Endothelial cell of umbilical vein (primary cell): ENCODE data around the gene FRY. TPM values are rescaled to one million over a fixed set of nuclear protein-coding genes. Genes with fewer than 3 reads are reported as not detected.

Experiments
- BruUV-seq: library from RNA; stranded (reverse); fragments of 400-500 nt; replicated peaks from 2 replicates; lab custom pipeline; 2021; lab: Mats Ljungman, UMichigan
- CTCF ChIA-PET: fragments of 300-600, 350-600 bp; sonication (Branson Sonifier 250); formaldehyde crosslinking; loops from one replicate; lab custom pipeline; 2021; ENCODE audit warnings: antibody characterized with exemption, inconsistent platforms; lab: Charles Lee
- POLR2A ChIA-PET: fragments of 300-600, 350-600 bp; sonication (Branson Sonifier 250); formaldehyde crosslinking; loops from one replicate; lab custom pipeline; 2021; ENCODE audit warnings: antibody characterized with exemption, inconsistent platforms; lab: Charles Lee
- DNase-seq: peaks from one replicate; pipeline ENCODE4 v3.0.0-alpha.2; 2011; ENCODE audit warnings: low read depth, low spot score
- FAIRE-seq: peaks from 2 replicates; lab custom pipeline; 2011; peaks lifted over from hg19 to GRCh38; lab: Jason Lieb, UNC
- H2AFZ ChIP-seq: 2 replicates; pipeline ENCODE4 v1.6.0; 2012; ENCODE audit warnings: low read depth, low read length, control low read depth, inconsistent platforms
- H3K27ac ChIP-seq: 2 replicates; pipeline ENCODE4 v1.5.1; 2011; ENCODE audit warnings: low read depth, mild to moderate bottlenecking, control low read depth, low read length, moderate library complexity; ENCODE audit not compliant: insufficient read depth
- H3K27me3 ChIP-seq, 2 experiments: 2 replicates each; pipeline versions ENCODE4 v1.6.0 to v1.6.1; 2011; ENCODE audit warnings: low read length in 2 of 2, mixed read lengths in 1 of 2; ENCODE audit not compliant: control insufficient read depth in 2 of 2, insufficient read depth in 2 of 2
- H3K36me3 ChIP-seq, 2 experiments: 2 replicates in 1 of 2; 3 replicates in 1 of 2; pipeline ENCODE4 v1.5.1; 2011; ENCODE audit warnings: low read length in 2 of 2, mild to moderate bottlenecking in 1 of 2, moderate library complexity in 1 of 2; ENCODE audit not compliant: control insufficient read depth in 2 of 2, insufficient read depth in 2 of 2; ENCODE audit errors: extremely low read depth in 1 of 2
- H3K4me1 ChIP-seq: 3 replicates; pipeline ENCODE4 v1.5.1; 2011; ENCODE audit warnings: mild to moderate bottlenecking, low read length; ENCODE audit not compliant: control insufficient read depth, insufficient read depth; ENCODE audit errors: extremely low read depth
- H3K4me2 ChIP-seq: 2 replicates; pipeline ENCODE4 v1.6.1; 2011; ENCODE audit warnings: low read length, control low read depth, mixed read lengths; ENCODE audit not compliant: insufficient read depth
- H3K4me3 ChIP-seq, 3 experiments: fragments of 200-600 bp in 1 of 3; sonication (generic), shearing (Covaris generic) in 1 of 3; replicated peaks in 1 of 3; 2 replicates each; pipeline ENCODE4 v1.5.1; 2011 to 2016; ENCODE audit warnings: control low read depth in 3 of 3, low read length in 3 of 3, mild to moderate bottlenecking in 2 of 3, inconsistent platforms in 1 of 3, low read depth in 1 of 3, moderate library complexity in 1 of 3; ENCODE audit not compliant: insufficient read depth in 1 of 3
- H3K79me2 ChIP-seq: 2 replicates; pipeline ENCODE4 v1.6.0; 2012; ENCODE audit warnings: low read length, inconsistent platforms; ENCODE audit not compliant: control insufficient read depth, insufficient read depth
- H3K9ac ChIP-seq: replicated peaks from 2 replicates; pipeline ENCODE3; 2011; ENCODE audit warnings: low read length, control low read depth; ENCODE audit not compliant: insufficient read depth; ENCODE audit errors: extremely low read depth
- H3K9me1 ChIP-seq: replicated peaks from 3 replicates; pipeline ENCODE4 v1.6.0; 2011; ENCODE audit warnings: mild to moderate bottlenecking, low read length; ENCODE audit not compliant: control insufficient read depth, insufficient read depth; ENCODE audit errors: extremely low read depth
- H3K9me3 ChIP-seq: replicated peaks from 2 replicates; pipeline ENCODE4 v1.5.1; 2012; ENCODE audit warnings: low read length, inconsistent platforms; ENCODE audit not compliant: control insufficient read depth, insufficient read depth
- H4K20me1 ChIP-seq: replicated peaks from 2 replicates; pipeline ENCODE3; 2011; ENCODE audit warnings: mild to moderate bottlenecking, low read length; ENCODE audit not compliant: control insufficient read depth, insufficient read depth; ENCODE audit errors: extremely low read depth
- EZH2 ChIP-seq: IDR thresholded peaks from 2 replicates; pipeline ENCODE4 v1.6.1; 2012; ENCODE audit warnings: borderline replicate concordance, low read depth, mild to moderate bottlenecking, moderate library complexity, low read length, inconsistent platforms; ENCODE audit not compliant: severe bottlenecking
- FOS ChIP-seq: IDR thresholded peaks from 2 replicates; pipeline ENCODE4 v1.6.1; 2011; ENCODE audit warnings: mild to moderate bottlenecking, low read length, moderate library complexity, borderline replicate concordance; ENCODE audit not compliant: insufficient read depth
- GATA2 ChIP-seq: IDR thresholded peaks from 2 replicates; pipeline ENCODE4 v1.7.0; 2011; ENCODE audit warnings: low read depth, mild to moderate bottlenecking, moderate library complexity, mixed read lengths, low read length; ENCODE audit not compliant: insufficient read length, insufficient read depth
- JUN ChIP-seq: IDR thresholded peaks from 2 replicates; pipeline ENCODE4 v1.6.1; 2011; ENCODE audit warnings: borderline replicate concordance, low read depth; ENCODE audit not compliant: insufficient read length, insufficient read depth
- MYC ChIP-seq: IDR thresholded peaks from one replicate; pipeline ENCODE4 v1.6.1; 2011; ENCODE audit warnings: mild to moderate bottlenecking, low read depth, low read length
- POLR2A ChIP-seq: IDR thresholded peaks from 2 replicates; pipeline ENCODE4 v1.6.1; 2012; ENCODE audit warnings: low read depth, mild to moderate bottlenecking, control low read depth, low read length
- POLR2AphosphoS5 ChIP-seq: IDR thresholded peaks from 2 replicates; pipeline ENCODE4 v1.6.1; 2012; ENCODE audit warnings: low read depth, mild to moderate bottlenecking, control low read depth, low read length, moderate library complexity; ENCODE audit not compliant: insufficient read depth
- dilution Hi-C: fragments of 300-500 bp; cut with MboI; formaldehyde crosslinking; loops from one replicate; pipeline ENCODE4 v1.15.0; 2019; ENCODE audit warnings: low sequenced_read_pairs; ENCODE audit not compliant: extremely low pct_ligation_motif_present
- intact Hi-C: fragments of 100-400 bp; cut with micrococcal nuclease; formaldehyde crosslinking; loops from one replicate; pipeline ENCODE4 v1.10.0; 2022
- polyA plus RNA-seq, 4 experiments: library from polyadenylated mRNA; depleted of rRNA in 3 of 4; stranded (reverse) in 3 of 4; unstranded in 1 of 4; fragments of >200 nt; gene quantifications; 2 replicates each; pipeline versions ENCODE4 v1.2.1 to v1.2.3, GENCODE V29; 2011 to 2012; ENCODE audit warnings: missing spikeins in 1 of 4
- total RNA-seq: library from RNA; stranded (reverse); gene quantifications from 2 replicates; pipeline ENCODE4 v1.2.3, GENCODE V29; 2021
- TF ChIP-seq, protein P1 (sequence below): IDR thresholded peaks from 2 replicates; pipeline ENCODE4 v1.6.1; 2011; ENCODE audit not compliant: insufficient read depth, insufficient read length
- TF ChIP-seq, protein P2 (sequence below), 2 donors: IDR thresholded peaks; 1 replicate in 1 of 2; 2 replicates in 1 of 2; pipeline ENCODE4 v1.5.1; 2011; ENCODE audit warnings: low read length in 2 of 2, mild to moderate bottlenecking in 2 of 2, moderate library complexity in 2 of 2, control low read depth in 1 of 2, inconsistent platforms in 1 of 2, low read depth in 1 of 2; ENCODE audit not compliant: insufficient read depth in 1 of 2; ENCODE audit errors: extremely low read depth in 1 of 2

Gene FRY
- total and polyA plus RNA-seq, 2 donors (not counting 3 experiments of a cell fraction or from before 2014, with no cell fraction given), result 57.3 to 75.8 TPM

DNA sequence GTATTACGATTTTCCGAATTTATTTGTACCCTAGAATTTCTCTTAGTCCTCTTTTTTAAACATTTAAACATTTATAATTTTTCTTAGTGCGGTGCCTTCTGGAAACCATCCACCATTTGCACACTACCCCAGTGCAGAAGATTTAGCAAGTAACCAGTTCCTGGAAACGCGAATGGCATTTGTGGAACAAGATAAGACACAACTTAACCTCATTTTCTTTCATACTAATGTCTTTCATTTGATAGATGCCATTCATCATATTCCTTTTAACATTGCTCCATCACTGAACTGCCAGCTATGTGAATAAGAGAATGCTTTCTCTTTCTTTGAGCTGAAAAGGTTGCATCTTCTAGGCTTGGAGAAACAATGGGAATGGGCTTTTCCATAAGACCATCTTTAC, 6.8 kb downstream of the FRY start:
- Histone ChIP-seq H3K9ac (no peak overlapping the region), H3K79me2 (no peaks in the 10 kb centered on the region), H2AFZ (no peak overlapping the region), H3K4me3 (no peak overlapping the region), H3K36me3 (no peaks in the 10 kb centered on the region), H3K4me2 (no peak overlapping the region), H3K27me3 (no peaks in the 10 kb centered on the region), H4K20me1 (no peaks in the 10 kb centered on the region), H3K9me1 (no peaks in the 10 kb centered on the region), H3K27ac (no peak overlapping the region), H3K4me1 (no peaks in the 10 kb centered on the region), H3K9me3 (no peaks in the 10 kb centered on the region)
- BruUV-seq, result no TSS peak
- dilution Hi-C loops (no loop called here), intact Hi-C loops (no loop called here)
- CTCF ChIA-PET, result interaction anchor here (0.9 kb wide), 1 partner anchor 10 kb away, joined by 3 read pairs; no protein-coding TSS in a partner anchor
- FAIRE-seq (no peak), DNase-seq (no peak)
- TF ChIP-seq GATA2, result no peak
- TF ChIP-seq EZH2, result no peak
- TF ChIP-seq MYC, result no peak
- TF ChIP-seq JUN, result no peak
- TF ChIP-seq POLR2A, result no peak
- TF ChIP-seq POLR2AphosphoS5, result no peak
- TF ChIP-seq, protein P1, sequence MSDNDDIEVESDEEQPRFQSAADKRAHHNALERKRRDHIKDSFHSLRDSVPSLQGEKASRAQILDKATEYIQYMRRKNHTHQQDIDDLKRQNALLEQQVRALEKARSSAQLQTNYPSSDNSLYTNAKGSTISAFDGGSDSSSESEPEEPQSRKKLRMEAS, result no peak
- TF ChIP-seq, protein P2, sequence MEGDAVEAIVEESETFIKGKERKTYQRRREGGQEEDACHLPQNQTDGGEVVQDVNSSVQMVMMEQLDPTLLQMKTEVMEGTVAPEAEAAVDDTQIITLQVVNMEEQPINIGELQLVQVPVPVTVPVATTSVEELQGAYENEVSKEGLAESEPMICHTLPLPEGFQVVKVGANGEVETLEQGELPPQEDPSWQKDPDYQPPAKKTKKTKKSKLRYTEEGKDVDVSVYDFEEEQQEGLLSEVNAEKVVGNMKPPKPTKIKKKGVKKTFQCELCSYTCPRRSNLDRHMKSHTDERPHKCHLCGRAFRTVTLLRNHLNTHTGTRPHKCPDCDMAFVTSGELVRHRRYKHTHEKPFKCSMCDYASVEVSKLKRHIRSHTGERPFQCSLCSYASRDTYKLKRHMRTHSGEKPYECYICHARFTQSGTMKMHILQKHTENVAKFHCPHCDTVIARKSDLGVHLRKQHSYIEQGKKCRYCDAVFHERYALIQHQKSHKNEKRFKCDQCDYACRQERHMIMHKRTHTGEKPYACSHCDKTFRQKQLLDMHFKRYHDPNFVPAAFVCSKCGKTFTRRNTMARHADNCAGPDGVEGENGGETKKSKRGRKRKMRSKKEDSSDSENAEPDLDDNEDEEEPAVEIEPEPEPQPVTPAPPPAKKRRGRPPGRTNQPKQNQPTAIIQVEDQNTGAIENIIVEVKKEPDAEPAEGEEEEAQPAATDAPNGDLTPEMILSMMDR (IDR thresholded peaks at IDR 0.05; ENCODE audit: extremely low read depth in 1 of 2, insufficient read depth in 1 of 2, low read depth in 1 of 2, low read length in 2 of 2), result no peak
- no peak for TF ChIP-seq FOS
- POLR2A ChIA-PET, result no interaction called here
